Measurements from ENCODE around the gene GNG12.

DNA sequence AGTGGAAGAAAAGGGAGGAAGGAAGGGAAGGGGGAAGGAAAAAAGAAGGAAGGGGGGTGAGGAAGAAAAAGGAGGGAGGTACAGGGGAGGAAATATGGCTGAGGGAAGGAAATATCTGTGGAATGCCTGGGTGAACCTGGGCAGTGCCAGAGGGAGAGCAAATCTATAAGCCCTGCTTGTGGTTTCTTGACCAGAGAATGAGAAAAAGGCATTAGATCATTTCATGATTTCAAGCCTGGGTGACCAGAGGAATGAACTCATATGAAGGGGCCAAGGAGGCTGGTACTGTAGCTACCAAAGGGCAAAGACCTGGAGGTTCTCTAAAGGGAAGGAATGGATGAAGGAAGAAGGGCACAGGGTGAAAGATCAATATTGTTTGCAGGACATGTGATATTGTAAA lies 31.4 kb downstream of the GNG12 start:
- TF ChIP-seq, protein P1, sequence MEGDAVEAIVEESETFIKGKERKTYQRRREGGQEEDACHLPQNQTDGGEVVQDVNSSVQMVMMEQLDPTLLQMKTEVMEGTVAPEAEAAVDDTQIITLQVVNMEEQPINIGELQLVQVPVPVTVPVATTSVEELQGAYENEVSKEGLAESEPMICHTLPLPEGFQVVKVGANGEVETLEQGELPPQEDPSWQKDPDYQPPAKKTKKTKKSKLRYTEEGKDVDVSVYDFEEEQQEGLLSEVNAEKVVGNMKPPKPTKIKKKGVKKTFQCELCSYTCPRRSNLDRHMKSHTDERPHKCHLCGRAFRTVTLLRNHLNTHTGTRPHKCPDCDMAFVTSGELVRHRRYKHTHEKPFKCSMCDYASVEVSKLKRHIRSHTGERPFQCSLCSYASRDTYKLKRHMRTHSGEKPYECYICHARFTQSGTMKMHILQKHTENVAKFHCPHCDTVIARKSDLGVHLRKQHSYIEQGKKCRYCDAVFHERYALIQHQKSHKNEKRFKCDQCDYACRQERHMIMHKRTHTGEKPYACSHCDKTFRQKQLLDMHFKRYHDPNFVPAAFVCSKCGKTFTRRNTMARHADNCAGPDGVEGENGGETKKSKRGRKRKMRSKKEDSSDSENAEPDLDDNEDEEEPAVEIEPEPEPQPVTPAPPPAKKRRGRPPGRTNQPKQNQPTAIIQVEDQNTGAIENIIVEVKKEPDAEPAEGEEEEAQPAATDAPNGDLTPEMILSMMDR (IDR thresholded peaks at IDR 0.05): no peak
- TF ChIP-seq POLR2A (IDR thresholded peaks at IDR 0.05) (no peak), POLR2AphosphoS5 (IDR thresholded peaks at IDR 0.05; ENCODE audit: insufficient read depth in 1 of 2, low read depth in 1 of 2) (no peak)
